Breast epithelium (tissue), 3 donors: Measurements from ENCODE around the gene NDUFS3.

Experiments used
- CTCF ChIP-seq, 3 donors: fragments of 450-650 bp; IDR thresholded peaks; one replicate each; pipeline ENCODE4 v1.5.1; 2016 to 2017; ENCODE audit warnings: antibody characterized with exemption in 3 of 3, mild to moderate bottlenecking in 3 of 3, moderate library complexity in 3 of 3
- POLR2A ChIP-seq: fragments of 450-650 bp; IDR thresholded peaks from one replicate; pipeline ENCODE4 v1.6.1; 2016; ENCODE audit warnings: antibody characterized with exemption, mild to moderate bottlenecking, moderate library complexity
- POLR2AphosphoS5 ChIP-seq, 3 donors: sonication (generic); formaldehyde crosslinking; IDR thresholded peaks; one replicate each; pipeline ENCODE4 v1.6.1; 2017; ENCODE audit warnings: antibody characterized with exemption in 3 of 3

- no peak for TF ChIP-seq CTCF (IDR thresholded peaks at IDR 0.05)
- TF ChIP-seq POLR2AphosphoS5 (IDR thresholded peaks at IDR 0.05): no peak
- TF ChIP-seq POLR2A: no peak
Measured at GRCh38 chr11:47595029-47595428, 16.2 kb downstream of the NDUFS3 start.
